Measurements from ENCODE around the gene GNL2.
"Not testable (repeated sequence)": the region's sequence is repeated elsewhere in the genome, so short reads cannot be mapped to it uniquely, and the experiment has no call there.

GNL2 gene

DNA sequence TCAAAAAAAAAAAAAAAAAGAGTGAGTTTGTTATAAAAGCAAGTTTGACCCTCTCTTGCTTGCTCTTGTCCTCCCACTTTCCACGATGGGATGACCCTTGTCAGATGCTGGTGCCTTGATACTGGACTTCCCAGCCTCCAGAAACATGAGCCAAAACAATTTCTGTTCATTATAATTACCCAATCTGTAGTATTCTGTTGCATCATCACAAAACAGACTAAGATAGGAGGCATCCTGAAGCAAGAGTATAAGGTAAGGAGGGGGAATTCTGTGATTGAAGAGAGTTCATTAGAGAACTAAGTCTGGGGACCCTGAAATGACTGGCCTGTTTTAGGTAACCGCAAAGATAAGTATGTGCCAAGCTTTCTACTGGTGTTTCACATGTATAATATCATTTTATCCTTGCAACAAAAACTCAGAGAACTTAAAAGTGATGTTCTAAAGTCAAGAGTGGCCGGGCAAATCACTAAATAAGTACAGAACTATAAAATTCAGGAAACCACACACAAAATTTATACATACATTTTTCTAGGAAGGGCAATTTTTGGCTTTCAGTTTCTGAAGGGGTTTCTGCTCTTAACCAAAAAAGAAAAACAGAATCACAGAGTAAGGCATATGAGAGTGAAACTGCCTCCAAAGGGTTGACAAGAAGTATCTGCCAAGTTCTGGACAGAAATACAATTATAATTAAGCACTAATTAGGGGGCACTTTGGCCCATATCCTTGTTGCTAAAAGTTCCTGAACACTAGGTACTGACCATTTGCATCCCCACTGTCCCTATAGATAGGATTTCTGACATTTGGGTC lies 25.0 kb downstream of the GNL2 start:
- TF ChIP-seq CTCF (IDR thresholded peaks at IDR 0.05), result no peak
- Histone ChIP-seq H3K27ac (no peak overlapping the region), H3K4me3 (no peak overlapping the region)
- no peak for DNase-seq (ENCODE audit: low spot score)

DNA sequence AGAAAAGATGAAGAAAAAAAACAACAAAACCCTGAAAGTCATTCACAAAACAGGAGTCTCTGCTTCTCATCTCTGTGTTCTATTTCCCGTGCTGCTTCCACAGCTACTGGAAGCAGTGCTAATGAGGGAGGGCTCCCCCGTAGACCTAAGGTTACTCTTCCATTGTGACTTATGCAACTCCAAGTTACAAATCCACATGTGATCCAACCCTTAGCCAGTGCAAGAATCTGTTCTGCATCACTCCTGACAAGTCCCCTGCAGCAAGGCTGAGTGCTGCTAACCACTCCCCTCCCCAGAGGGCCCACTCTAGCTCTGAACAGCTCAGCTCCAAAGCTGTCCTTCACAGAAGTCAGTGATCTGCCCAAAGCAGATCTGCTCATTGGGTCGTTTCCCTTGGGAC lies 28.7 kb downstream of the GNL2 start:
- no peak for TF ChIP-seq CTCF (IDR thresholded peaks at IDR 0.05)
- H3K27ac ChIP-seq, result no peak overlapping the region
- no peak for DNase-seq (ENCODE audit: low spot score)
- H3K4me3 ChIP-seq, result no peak overlapping the region

GRCh38 chr1:37564892-37565291 lies 30.8 kb downstream of the GNL2 start:
- Histone ChIP-seq H3K4me3 (no peak overlapping the region), H3K27ac (no peak overlapping the region)
- TF ChIP-seq CTCF (IDR thresholded peaks at IDR 0.05), result no peak
- no peak for DNase-seq (ENCODE audit: low spot score)

DNA sequence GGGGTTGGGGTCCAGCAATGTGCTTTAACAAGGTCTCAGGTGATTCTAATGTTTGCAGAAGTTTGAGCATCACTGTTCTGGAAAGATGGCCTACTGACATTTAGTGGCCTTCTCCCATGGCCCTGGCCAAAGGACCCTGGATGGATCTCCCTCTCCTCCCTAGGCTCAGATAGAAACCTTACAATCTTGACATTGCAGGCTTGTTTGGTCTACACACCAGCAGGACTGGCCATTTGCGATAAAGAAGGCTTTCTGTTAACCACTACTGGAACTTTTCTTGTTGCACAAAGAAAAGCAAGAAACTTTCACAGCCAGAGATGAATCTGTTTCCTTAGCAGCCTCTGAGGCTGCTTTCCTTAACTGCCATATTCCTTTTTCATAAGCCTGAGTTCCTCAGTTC lies 32.8 kb downstream of the GNL2 start:
- no peak for TF ChIP-seq CTCF (IDR thresholded peaks at IDR 0.05)
- H3K4me3 ChIP-seq, result no peak overlapping the region
- H3K27ac ChIP-seq, result no peak overlapping the region
- DNase-seq (ENCODE audit: low spot score), result no peak

DNA sequence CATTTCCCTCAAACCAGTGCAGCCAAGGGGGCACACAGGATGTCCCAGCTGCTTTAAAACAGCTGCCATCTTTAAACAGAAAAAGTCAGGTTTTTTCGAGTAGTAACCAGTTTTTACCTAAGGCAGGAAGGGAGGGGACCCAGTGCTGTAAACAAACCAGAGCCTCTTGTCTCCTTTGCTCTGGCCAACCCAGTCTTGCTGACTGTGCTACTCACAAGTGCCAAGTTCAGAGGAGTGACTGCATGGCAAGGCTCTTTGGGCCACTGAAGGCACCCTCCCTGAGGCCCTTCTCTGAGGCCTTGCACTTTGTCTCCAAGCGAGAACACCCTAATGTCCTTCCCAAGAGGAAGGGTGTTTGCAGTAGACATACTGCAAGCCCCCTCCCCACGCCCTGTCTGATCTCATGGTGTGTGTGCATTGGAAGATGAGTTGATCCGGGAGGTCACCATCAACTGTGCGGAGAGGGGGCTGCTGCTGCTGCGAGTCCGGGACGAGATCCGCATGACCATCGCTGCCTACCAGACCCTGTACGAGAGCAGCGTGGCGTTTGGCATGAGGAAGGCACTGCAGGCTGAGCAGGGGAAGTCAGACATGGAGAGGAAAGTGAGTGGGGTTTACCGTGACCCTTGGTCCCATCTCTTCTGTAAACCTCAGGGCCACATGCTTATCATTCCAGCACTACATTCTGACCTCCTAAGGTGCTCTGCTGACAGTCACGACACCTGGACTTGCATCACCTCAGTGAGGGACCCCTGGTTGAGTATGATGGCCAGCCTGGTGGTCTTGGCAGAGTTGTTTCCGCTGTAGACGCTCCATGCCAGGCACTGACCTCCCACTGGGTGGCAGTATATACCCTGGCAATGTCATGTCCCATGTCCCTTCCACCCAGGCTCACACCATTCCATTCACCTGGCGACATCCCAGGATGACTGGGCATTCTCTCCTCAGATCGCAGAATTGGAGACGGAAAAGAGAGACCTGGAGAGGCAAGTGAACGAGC lies 34.3 kb downstream of the GNL2 start:
- no peak for TF ChIP-seq CTCF (IDR thresholded peaks at IDR 0.05)
- H3K4me3 ChIP-seq, result no peak overlapping the region
- DNase-seq (ENCODE audit: low spot score), result no peak

GRCh38 chr1:37560401-37561132 lies 35.2 kb downstream of the GNL2 start:
- no peak for DNase-seq (ENCODE audit: low spot score)
- H3K27ac ChIP-seq, result no peak overlapping the region

More for the DNA sequence above, 34.3 kb downstream of the GNL2 start:
- H3K27ac ChIP-seq, result no peak overlapping the region

GRCh38 chr1:37559957-37560379 lies 35.8 kb downstream of the GNL2 start:
- H3K4me3 ChIP-seq; H3K27ac ChIP-seq; DNase-seq (ENCODE audit: low spot score): not testable (repeated sequence)

More at GRCh38 chr1:37560401-37561132, 35.2 kb downstream of the GNL2 start:
- H3K4me3 ChIP-seq, result no peak overlapping the region
- no peak for TF ChIP-seq CTCF (IDR thresholded peaks at IDR 0.05)
